ENCODE data around the gene PTPN5.

DNA sequence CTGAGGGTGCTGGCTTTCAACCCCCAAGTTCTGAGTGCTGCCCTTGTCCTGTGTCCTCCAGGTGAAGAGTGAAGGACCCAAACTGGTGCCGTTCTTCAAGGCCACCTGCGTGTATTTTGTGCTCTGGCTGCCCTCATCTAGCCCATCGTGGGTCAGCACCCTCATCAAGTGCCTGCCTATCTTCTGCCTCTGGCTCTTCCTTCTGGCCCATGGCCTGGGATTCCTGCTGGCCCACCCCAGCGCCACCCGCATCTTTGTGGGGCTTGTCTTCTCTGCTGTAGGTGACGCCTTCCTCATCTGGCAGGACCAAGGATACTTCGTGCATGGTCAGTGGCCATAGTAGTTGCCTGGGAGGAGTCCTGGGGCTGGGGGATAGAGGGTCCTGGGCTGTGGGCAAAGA is 90.7 kb downstream of the PTPN5 start:
- no peak for TF ChIP-seq POLR2AphosphoS5 (IDR thresholded peaks at IDR 0.05; ENCODE audit: low read depth, low read length)
- TF ChIP-seq POLR2A (IDR thresholded peaks at IDR 0.05; ENCODE audit: low read depth, low read length): no peak

All from GM12892 (cell line).